ENCODE measurements around the gene ARHGAP42.
"Not testable (repeated sequence)": the region's sequence is repeated elsewhere in the genome, so short reads cannot be mapped to it uniquely, and the experiment has no call there.

Gene ARHGAP42

GRCh38 chr11:100687054-100687629 lies at the start of gene ARHGAP42:
Gene ARHGAP42 (plus strand): TSS chr11:100687288. CDS start chr11:100687679, 391 bp downstream.
- no peak for DNase-seq (ENCODE audit: low read depth in 2 of 2)

GRCh38 chr11:100637706-100638105 lies 49.4 kb upstream of the ARHGAP42 start:
- no peak for DNase-seq (ENCODE audit: low read depth in 2 of 2)

GRCh38 chr11:100638648-100639047 lies 48.4 kb upstream of the ARHGAP42 start:
- no peak for DNase-seq (ENCODE audit: low read depth in 2 of 2)

GRCh38 chr11:100639140-100639539 lies 47.9 kb upstream of the ARHGAP42 start:
- DNase-seq (ENCODE audit: low read depth in 2 of 2): no peak

- DNase-seq (ENCODE audit: low read depth in 2 of 2): no peak
Observed at GRCh38 chr11:100640071-100640470, 47.0 kb upstream of the ARHGAP42 start.

GRCh38 chr11:100640646-100641045 lies 46.4 kb upstream of the ARHGAP42 start:
- no peak for DNase-seq (ENCODE audit: low read depth in 2 of 2)

GRCh38 chr11:100641456-100641855 lies 45.6 kb upstream of the ARHGAP42 start:
- no peak for DNase-seq (ENCODE audit: low read depth in 2 of 2)

- DNase-seq (ENCODE audit: low read depth in 2 of 2): no peak
Observed at GRCh38 chr11:100646545-100646944, 40.5 kb upstream of the ARHGAP42 start.

- no peak for DNase-seq (ENCODE audit: low read depth in 2 of 2)
Observed at GRCh38 chr11:100647861-100648260, 39.2 kb upstream of the ARHGAP42 start.

- no peak for DNase-seq (ENCODE audit: low read depth in 2 of 2)
Observed at GRCh38 chr11:100663583-100663982, 23.5 kb upstream of the ARHGAP42 start.

- no peak for DNase-seq (ENCODE audit: low read depth in 2 of 2)
Observed at GRCh38 chr11:100663996-100664395, 23.1 kb upstream of the ARHGAP42 start.

- DNase-seq (ENCODE audit: low read depth in 2 of 2): not testable (repeated sequence)
Observed at GRCh38 chr11:100666816-100667215, 20.3 kb upstream of the ARHGAP42 start.

GRCh38 chr11:100667449-100667848 lies 19.6 kb upstream of the ARHGAP42 start:
- DNase-seq (ENCODE audit: low read depth in 2 of 2): no peak

- no peak for DNase-seq (ENCODE audit: low read depth in 2 of 2)
Observed at GRCh38 chr11:100670140-100670539, 16.9 kb upstream of the ARHGAP42 start.

- no peak for DNase-seq (ENCODE audit: low read depth in 2 of 2)
Observed at GRCh38 chr11:100671471-100671870, 15.6 kb upstream of the ARHGAP42 start.

- DNase-seq (ENCODE audit: low read depth in 2 of 2): no peak
Observed at GRCh38 chr11:100672498-100673033, 14.5 kb upstream of the ARHGAP42 start.

GRCh38 chr11:100673063-100673462 lies 14.0 kb upstream of the ARHGAP42 start:
- no peak for DNase-seq (ENCODE audit: low read depth in 2 of 2)

- no peak for DNase-seq (ENCODE audit: low read depth in 2 of 2)
Observed at GRCh38 chr11:100674212-100674611, 12.9 kb upstream of the ARHGAP42 start.

GRCh38 chr11:100675115-100675650 lies 11.9 kb upstream of the ARHGAP42 start:
- DNase-seq (ENCODE audit: low read depth in 2 of 2): no peak

GRCh38 chr11:100676901-100677300 lies 10.2 kb upstream of the ARHGAP42 start:
- DNase-seq (ENCODE audit: low read depth in 2 of 2): no peak

GRCh38 chr11:100677796-100678195 lies 9.3 kb upstream of the ARHGAP42 start:
- no peak for DNase-seq (ENCODE audit: low read depth in 2 of 2)

GRCh38 chr11:100680070-100680469 lies 7.0 kb upstream of the ARHGAP42 start:
- no peak for DNase-seq (ENCODE audit: low read depth in 2 of 2)

GRCh38 chr11:100681064-100681502 lies 6.0 kb upstream of the ARHGAP42 start:
- DNase-seq (ENCODE audit: low read depth in 2 of 2): no peak
